Neural cell (in vitro differentiated cells): ENCODE measurements around the gene SDCCAG8.

ENCODE experiments used
- CTCF ChIP-seq: fragments of 450-650 bp; IDR thresholded peaks from 2 replicates; pipeline ENCODE4 v1.5.1; 2014; ENCODE audit warnings: antibody characterized with exemption, mild to moderate bottlenecking, moderate library complexity; ENCODE audit not compliant: poor library complexity, severe bottlenecking
- EP300 ChIP-seq: fragments of 450-650 bp; conservative IDR thresholded peaks from 2 replicates; pipeline ENCODE4 v1.6.1; 2014; ENCODE audit warnings: antibody characterized with exemption, mild to moderate bottlenecking, moderate library complexity; ENCODE audit not compliant: poor library complexity, severe bottlenecking
- EZH2 ChIP-seq: fragments of 200-600, 300-800 bp; shearing (Covaris generic), sonication (generic); IDR thresholded peaks from 2 replicates; pipeline ENCODE4 v1.6.1; 2014; ENCODE audit warnings: antibody characterized with exemption, low read length, borderline replicate concordance, mild to moderate bottlenecking; ENCODE audit not compliant: insufficient read depth, poor library complexity, severe bottlenecking
- MXI1 ChIP-seq: fragments of 450-650 bp; conservative IDR thresholded peaks from 2 replicates; pipeline ENCODE4 v1.6.1; 2014; ENCODE audit warnings: antibody characterized with exemption, mild to moderate bottlenecking; ENCODE audit not compliant: poor library complexity, severe bottlenecking
- POLR2AphosphoS5 ChIP-seq: IDR thresholded peaks from 2 replicates; pipeline ENCODE4 v1.6.1; 2012
- REST ChIP-seq: IDR thresholded peaks from 2 replicates; pipeline ENCODE4 v1.6.1; 2012; ENCODE audit warnings: borderline replicate concordance
- SMC3 ChIP-seq: fragments of 450-650 bp; conservative IDR thresholded peaks from 2 replicates; pipeline ENCODE4 v1.6.1; 2014; ENCODE audit warnings: antibody characterized with exemption, mild to moderate bottlenecking, moderate library complexity; ENCODE audit not compliant: poor library complexity
- TAF1 ChIP-seq: IDR thresholded peaks from 2 replicates; pipeline ENCODE4 v1.6.1; 2012; ENCODE audit warnings: low read depth

GRCh38 chr1:243421784-243422183, 165.9 kb downstream of the SDCCAG8 start:
- TF ChIP-seq POLR2AphosphoS5 (no peak), CTCF (no peak), EP300 (no peak), TAF1 (no peak), SMC3 (no peak), REST (no peak), MXI1 (no peak), EZH2 (no peak)
